ENCODE measurements around the gene CCDC85C. TPM values are rescaled to one million over a fixed set of nuclear protein-coding genes. Genes with fewer than 3 reads are reported as not detected.

CCDC85C gene
- total RNA-seq, 1 experiment from 2014 or later = 33.2 TPM

DNA sequence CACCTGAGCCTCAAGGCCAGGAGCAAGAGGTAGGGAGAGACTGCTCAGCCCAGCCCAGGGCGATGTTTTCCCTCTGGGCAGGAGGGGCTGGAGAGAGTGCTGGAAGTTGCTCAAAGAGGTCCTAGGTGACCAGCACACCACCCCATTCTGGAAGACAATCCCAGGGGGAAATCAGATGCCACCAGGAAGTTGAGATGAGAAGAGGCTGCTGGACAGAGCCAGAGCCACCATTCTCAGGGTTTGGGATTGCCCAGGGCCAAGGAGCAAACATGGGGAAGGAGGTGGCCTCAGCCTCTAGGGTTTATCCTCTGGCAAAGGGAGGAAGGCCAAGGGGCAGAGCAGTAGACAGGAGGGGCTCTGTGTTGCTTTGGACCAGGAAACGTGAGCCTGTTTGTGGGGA lies 11.6 kb downstream of the CCDC85C start:
- TF ChIP-seq, protein P1, sequence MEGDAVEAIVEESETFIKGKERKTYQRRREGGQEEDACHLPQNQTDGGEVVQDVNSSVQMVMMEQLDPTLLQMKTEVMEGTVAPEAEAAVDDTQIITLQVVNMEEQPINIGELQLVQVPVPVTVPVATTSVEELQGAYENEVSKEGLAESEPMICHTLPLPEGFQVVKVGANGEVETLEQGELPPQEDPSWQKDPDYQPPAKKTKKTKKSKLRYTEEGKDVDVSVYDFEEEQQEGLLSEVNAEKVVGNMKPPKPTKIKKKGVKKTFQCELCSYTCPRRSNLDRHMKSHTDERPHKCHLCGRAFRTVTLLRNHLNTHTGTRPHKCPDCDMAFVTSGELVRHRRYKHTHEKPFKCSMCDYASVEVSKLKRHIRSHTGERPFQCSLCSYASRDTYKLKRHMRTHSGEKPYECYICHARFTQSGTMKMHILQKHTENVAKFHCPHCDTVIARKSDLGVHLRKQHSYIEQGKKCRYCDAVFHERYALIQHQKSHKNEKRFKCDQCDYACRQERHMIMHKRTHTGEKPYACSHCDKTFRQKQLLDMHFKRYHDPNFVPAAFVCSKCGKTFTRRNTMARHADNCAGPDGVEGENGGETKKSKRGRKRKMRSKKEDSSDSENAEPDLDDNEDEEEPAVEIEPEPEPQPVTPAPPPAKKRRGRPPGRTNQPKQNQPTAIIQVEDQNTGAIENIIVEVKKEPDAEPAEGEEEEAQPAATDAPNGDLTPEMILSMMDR (conservative IDR thresholded peaks at IDR 0.05) = no peak

More for the DNA sequence above, 11.6 kb downstream of the CCDC85C start:
- no peak overlapping the region for H4K8ac ChIP-seq (replicated peaks; ENCODE audit: insufficient read length, low read depth, low read length)
- H3K4me1 ChIP-seq (ENCODE audit: insufficient read depth, low read length) = peaks cover 2% of the 10 kb centered on the region; the same call in 1 of the 2 replicates
- no peak overlapping the region for H2BK15ac ChIP-seq (ENCODE audit: low read depth, low read length)
- H2BK12ac ChIP-seq (ENCODE audit: insufficient read length, low read depth, low read length) = no peak overlapping the region
- H3K27ac ChIP-seq (ENCODE audit: insufficient read length, low read depth, low read length) = no peak overlapping the region
- H3K27me3 Mint-ChIP-seq (ENCODE audit: low read depth) = no peaks in the 10 kb centered on the region
- no peak overlapping the region for H4K91ac ChIP-seq (ENCODE audit: insufficient read length, low read depth, low read length)
- no peak overlapping the region for H3K4me2 ChIP-seq (ENCODE audit: insufficient read depth, insufficient read length, low read length)
- no peaks in the 10 kb centered on the region for H3K9me3 ChIP-seq (ENCODE audit: control insufficient read depth, low read depth, low read length)
- H3K9me3 Mint-ChIP-seq = no peaks in the 10 kb centered on the region
- no peak overlapping the region for H3K18ac ChIP-seq (ENCODE audit: insufficient read length, low read depth, low read length)
- H3K14ac ChIP-seq (ENCODE audit: insufficient read depth, low read length) = no peak overlapping the region
- no peak overlapping the region for H4K5ac ChIP-seq (ENCODE audit: insufficient read length, low read depth, low read length)
- H3K79me2 ChIP-seq (ENCODE audit: insufficient read depth, low read length) = no peaks in the 10 kb centered on the region; the same call in 1 of the 2 replicates
- no peaks in the 10 kb centered on the region; a peak in 1 of 7 replicates for H3K36me3 Mint-ChIP-seq (ENCODE audit: insufficient read depth in 1 of 3, low read depth in 3 of 3)
- no peaks in the 10 kb centered on the region for H4K20me1 ChIP-seq (ENCODE audit: control insufficient read depth, insufficient read depth, insufficient read length)
- no peak overlapping the region for H3K56ac ChIP-seq (ENCODE audit: insufficient read length, low read depth, low read length)
- H3K4me3 Mint-ChIP-seq = no peak overlapping the region; a peak in 1 of 5 replicates
- H2BK120ac ChIP-seq (ENCODE audit: low read depth, low read length, poor library complexity, severe bottlenecking) = no peak overlapping the region
- no peak overlapping the region for H3K9ac ChIP-seq (ENCODE audit: extremely low read depth, insufficient read length, low read length)
- H2AFZ ChIP-seq (ENCODE audit: low read length) = no peak overlapping the region
- no CpG with 5 or more reads among the region's 2 CpGs for WGBS (ENCODE audit: extremely low coverage, insufficient read length, low lambda C conversion rate)
- H2BK20ac ChIP-seq (ENCODE audit: low read depth, low read length, poor library complexity, severe bottlenecking) = no peak overlapping the region
- no peaks in the 10 kb centered on the region for H3K23me2 ChIP-seq (ENCODE audit: insufficient read length, low read depth, low read length, poor library complexity, severe bottlenecking)
- peak overlapping the region; percentile 64 to 92 (median 65); a peak in 6 of 7 replicates for H3K27ac Mint-ChIP-seq
- H2AK5ac ChIP-seq (ENCODE audit: insufficient read length, low read length) = no peak overlapping the region
- H3K23ac ChIP-seq (ENCODE audit: insufficient read length, low read depth, low read length) = no peak overlapping the region
- peaks cover 5% of the 10 kb centered on the region for H3K79me1 ChIP-seq (ENCODE audit: insufficient read depth, low read depth, low read length, poor library complexity, severe bottlenecking)
- no peak overlapping the region for H3T11ph ChIP-seq (ENCODE audit: low read length)
- no peak overlapping the region for H2BK5ac ChIP-seq (ENCODE audit: insufficient read length, low read length)
- H3K27me3 ChIP-seq (ENCODE audit: insufficient read depth, low read length) = no peaks in the 10 kb centered on the region
- no peak overlapping the region for H3K4ac ChIP-seq (ENCODE audit: low read depth, low read length)
- no peak for DNase-seq
- H3K4me1 Mint-ChIP-seq = peaks cover 26 to 64% of the 10 kb centered on the region in 2 experiments
